OCI-M2 (cell line): ENCODE measurements around the gene SKIC2.
"Not testable (repeated sequence)": the region's sequence is repeated elsewhere in the genome, so short reads cannot be mapped to it uniquely, and the experiment has no call there.

Experiments used
- DNase-seq: peaks from one replicate; lab custom pipeline; 2025; ENCODE audit not compliant: unreplicated experiment; lab: John Stamatoyannopoulos, UW

SKIC2 gene

GRCh38 chr6:31958741-31959739 is at the start of gene SKIC2, which contains the start of gene NELFE:
Gene SKIC2, plus strand, starts transcription at chr6:31959175. Its CDS starts 18 bp downstream, at chr6:31959193.
Gene NELFE, minus strand, starts transcription at chr6:31958971. Its CDS starts 525 bp downstream, at chr6:31958446.
- DNase-seq = peak; percentile 93

GRCh38 chr6:31909298-31909697 is 49.7 kb upstream of the SKIC2 start:
- DNase-seq = not testable (repeated sequence)

- DNase-seq = no peak
Observed at GRCh38 chr6:31911826-31912585, 47.0 kb upstream of the SKIC2 start.

- DNase-seq = no peak
Observed at GRCh38 chr6:31915351-31915750, 43.6 kb upstream of the SKIC2 start.

GRCh38 chr6:31915756-31916155 is 43.2 kb upstream of the SKIC2 start:
- no peak for DNase-seq

- DNase-seq = no peak
Observed at GRCh38 chr6:31918069-31918720, 40.8 kb upstream of the SKIC2 start.

- no peak for DNase-seq
Observed at GRCh38 chr6:31919624-31920303, 39.2 kb upstream of the SKIC2 start.

GRCh38 chr6:31920811-31921210 is 38.2 kb upstream of the SKIC2 start:
- DNase-seq = no peak

GRCh38 chr6:31922942-31923341 is 36.0 kb upstream of the SKIC2 start:
- DNase-seq = no peak

GRCh38 chr6:31927242-31927862 is 31.6 kb upstream of the SKIC2 start, which contains the start of gene C2:
Gene C2, plus strand, starts transcription at chr6:31927717. Its CDS starts 36 bp downstream, at chr6:31927753.
- DNase-seq = no peak

- no peak for DNase-seq
Observed at GRCh38 chr6:31927863-31928671, 30.9 kb upstream of the SKIC2 start.

GRCh38 chr6:31928672-31928939 is 30.4 kb upstream of the SKIC2 start:
- no peak for DNase-seq

GRCh38 chr6:31930962-31931361 is 28.0 kb upstream of the SKIC2 start:
- DNase-seq = no peak

GRCh38 chr6:31932137-31932536 is 26.8 kb upstream of the SKIC2 start:
- not testable (repeated sequence) for DNase-seq

GRCh38 chr6:31933537-31933936 is 25.4 kb upstream of the SKIC2 start:
- no peak for DNase-seq

- no peak for DNase-seq
Observed at GRCh38 chr6:31935021-31935420, 24.0 kb upstream of the SKIC2 start.

GRCh38 chr6:31935823-31936222 is 23.2 kb upstream of the SKIC2 start:
- DNase-seq = no peak

- DNase-seq = no peak
Observed at GRCh38 chr6:31940256-31940664, 18.7 kb upstream of the SKIC2 start.

- DNase-seq = no peak
Observed at GRCh38 chr6:31943742-31944141, 15.2 kb upstream of the SKIC2 start.

- DNase-seq = no peak
Observed at GRCh38 chr6:31945154-31945506, 13.8 kb upstream of the SKIC2 start.
